IMR-90 (cell line): Measurements from ENCODE around the gene MBLAC2. TPM values are rescaled to one million over a fixed set of nuclear protein-coding genes. Genes with fewer than 3 reads are reported as not detected.

ENCODE experiments used
- ATAC-seq: fragments of 200-7000 bp; cut with Tn5 transposase; 2 replicates; pipeline ENCODE4 v1.9.1; 2020; ENCODE audit warnings: low read depth, mild to moderate bottlenecking, moderate library complexity
- BruUV-seq: library from RNA; stranded (reverse); fragments of 400-500 nt; replicated peaks from 2 replicates; lab custom pipeline; 2021; lab: Mats Ljungman, UMichigan
- CTCF ChIA-PET: fragments of 300-600 bp; formaldehyde crosslinking; extraction: SDS; loops from one replicate; lab custom pipeline; 2021; ENCODE audit warnings: antibody characterized with exemption; lab: Yijun Ruan, JAX
- POLR2A ChIA-PET: fragments of 300-600 bp; sonication (Branson Sonifier 250); formaldehyde crosslinking; loops from one replicate; lab custom pipeline; 2022; ENCODE audit warnings: antibody characterized with exemption; ENCODE audit not compliant: unreplicated experiment; lab: Charles Lee
- DNase-seq: peaks from one replicate; pipeline ENCODE4 v3.0.0; 2013
- H2AFZ ChIP-seq: replicated peaks from 2 replicates; pipeline ENCODE3; 2013; ENCODE audit warnings: low read length, mild to moderate bottlenecking; ENCODE audit not compliant: poor library complexity
- H2AK5ac ChIP-seq: 2 replicates; pipeline ENCODE4 v1.6.1; 2013; ENCODE audit warnings: low read depth, low read length, inconsistent platforms
- H2AK9ac ChIP-seq: replicated peaks from 2 replicates; pipeline ENCODE3; 2013; ENCODE audit warnings: mild to moderate bottlenecking, low read depth, low read length, moderate library complexity; ENCODE audit not compliant: poor library complexity
- H2BK120ac ChIP-seq: 2 replicates; pipeline ENCODE4 v1.6.1; 2013; ENCODE audit warnings: low read depth, low read length, inconsistent platforms
- H2BK15ac ChIP-seq: 3 replicates; pipeline ENCODE4 v1.6.1; 2013; ENCODE audit warnings: low read depth, low read length, inconsistent platforms
- H2BK20ac ChIP-seq: 2 replicates; pipeline ENCODE4 v1.6.1; 2013; ENCODE audit warnings: low read depth, mild to moderate bottlenecking, inconsistent platforms, low read length, moderate library complexity
- H2BK5ac ChIP-seq: 2 replicates; pipeline ENCODE4 v1.6.1; 2013; ENCODE audit warnings: mild to moderate bottlenecking, low read depth, low read length, inconsistent platforms; ENCODE audit not compliant: poor library complexity, severe bottlenecking
- H3K14ac ChIP-seq: replicated peaks from 2 replicates; pipeline ENCODE4 v1.6.1; 2013; ENCODE audit warnings: low read depth, low read length, inconsistent platforms
- H3K18ac ChIP-seq: 2 replicates; pipeline ENCODE4 v1.6.1; 2013; ENCODE audit warnings: low read depth, low read length, control low read depth
- H3K23ac ChIP-seq: 2 replicates; pipeline ENCODE4 v1.6.1; 2013; ENCODE audit warnings: low read depth, low read length, inconsistent platforms
- H3K27ac ChIP-seq: 2 replicates; pipeline ENCODE4 v1.5.1; 2013; ENCODE audit warnings: mild to moderate bottlenecking, control low read depth, low read length; ENCODE audit not compliant: insufficient read depth
- H3K27me3 ChIP-seq: 2 replicates; pipeline ENCODE4 v1.6.1; 2013; ENCODE audit warnings: low read length; ENCODE audit not compliant: control insufficient read depth, insufficient read depth
- H3K36me3 ChIP-seq: 2 replicates; pipeline ENCODE4 v1.6.1; 2013; ENCODE audit warnings: low read length, mixed read lengths; ENCODE audit not compliant: control insufficient read depth, insufficient read depth
- H3K4ac ChIP-seq: 2 replicates; pipeline ENCODE4 v1.6.1; 2013; ENCODE audit warnings: low read depth, low read length, inconsistent platforms
- H3K4me1 ChIP-seq: 2 replicates; pipeline ENCODE4 v1.6.1; 2013; ENCODE audit warnings: low read length, mixed read lengths; ENCODE audit not compliant: control insufficient read depth, insufficient read depth
- H3K4me2 ChIP-seq: 2 replicates; pipeline ENCODE4 v1.6.1; 2013; ENCODE audit warnings: low read depth, mild to moderate bottlenecking, control low read depth, low read length, moderate library complexity
- H3K4me3 ChIP-seq: 2 replicates; pipeline ENCODE4 v1.5.1; 2013; ENCODE audit warnings: low read depth, mild to moderate bottlenecking, control low read depth, low read length, moderate library complexity; ENCODE audit not compliant: insufficient read depth
- H3K56ac ChIP-seq: 2 replicates; pipeline ENCODE4 v1.6.1; 2013; ENCODE audit warnings: low read length, inconsistent platforms; ENCODE audit not compliant: insufficient read depth; ENCODE audit errors: extremely low read depth
- H3K79me1 ChIP-seq, 2 experiments: 2 replicates each; pipeline ENCODE4 v1.6.1; 2013; ENCODE audit warnings: low read length in 2 of 2, inconsistent platforms in 1 of 2, low read depth in 1 of 2
- H3K9ac ChIP-seq: 2 replicates; pipeline ENCODE4 v1.6.1; 2013; ENCODE audit warnings: low read depth, low read length, control low read depth
- H3K9me1 ChIP-seq: 2 replicates; pipeline ENCODE4 v1.6.1; 2013; ENCODE audit warnings: low read length, inconsistent platforms; ENCODE audit not compliant: insufficient read depth
- H3K9me3 ChIP-seq: 2 replicates; pipeline ENCODE4 v1.6.1; 2013; ENCODE audit warnings: low read length; ENCODE audit not compliant: control insufficient read depth, insufficient read depth
- H4K20me1 ChIP-seq: 2 replicates; pipeline ENCODE4 v1.6.1; 2013; ENCODE audit warnings: low read length, inconsistent platforms; ENCODE audit not compliant: insufficient read depth
- H4K5ac ChIP-seq: 2 replicates; pipeline ENCODE4 v1.6.1; 2013; ENCODE audit warnings: mild to moderate bottlenecking, low read depth, low read length, control low read depth
- H4K8ac ChIP-seq, 2 experiments: 2 replicates each; pipeline ENCODE4 v1.6.1; 2013; ENCODE audit warnings: low read depth in 2 of 2, low read length in 2 of 2, control low read depth in 1 of 2, inconsistent platforms in 1 of 2
- H4K91ac ChIP-seq: 2 replicates; pipeline ENCODE4 v1.6.1; 2013; ENCODE audit warnings: low read depth, low read length, inconsistent platforms; ENCODE audit not compliant: insufficient read depth
- BHLHE40 ChIP-seq: fragments of 150-350 bp; IDR thresholded peaks from 2 replicates; pipeline ENCODE4 v1.6.1; 2016; ENCODE audit warnings: mild to moderate bottlenecking, low read depth, low read length
- CHD1 ChIP-seq: IDR thresholded peaks from 2 replicates; pipeline ENCODE4 v1.6.1; 2012; ENCODE audit warnings: low read depth, low read length, improper control_type of control experiment
- FOS ChIP-seq: fragments of 150-350 bp; IDR thresholded peaks from 2 replicates; pipeline ENCODE4 v1.6.1; 2016; ENCODE audit warnings: low read depth, low read length
- MAZ ChIP-seq: IDR thresholded peaks from 2 replicates; pipeline ENCODE4 v1.6.1; 2012; ENCODE audit warnings: low read depth, mild to moderate bottlenecking, low read length, improper control_type of control experiment, moderate library complexity, borderline replicate concordance
- NFE2L2 ChIP-seq: fragments of 150-350 bp; IDR thresholded peaks from 2 replicates; pipeline ENCODE4 v1.6.1; 2016; ENCODE audit warnings: low read depth, mild to moderate bottlenecking, low read length
- RAD21 ChIP-seq: IDR thresholded peaks from 2 replicates; pipeline ENCODE4 v1.6.1; 2012; ENCODE audit warnings: low read length, improper control_type of control experiment
- RFX5 ChIP-seq: IDR thresholded peaks from 2 replicates; pipeline ENCODE4 v1.8.0; 2012; ENCODE audit warnings: low read depth, mild to moderate bottlenecking, low read length, moderate library complexity
- SMC3 ChIP-seq: fragments of 150-350 bp; IDR thresholded peaks from 2 replicates; pipeline ENCODE4 v1.6.1; 2016; ENCODE audit warnings: low read depth, mild to moderate bottlenecking, antibody characterized with exemption, low read length, moderate library complexity
- USF2 ChIP-seq: fragments of 150-350 bp; IDR thresholded peaks from 2 replicates; pipeline ENCODE4 v1.6.1; 2017; ENCODE audit warnings: mild to moderate bottlenecking, antibody characterized with exemption, low read length, low read depth
- WGBS, 2 experiments: methylation state at CpG; one replicate each; pipeline versions ENCODE4 v1.1.5 to v1.1.7; 2013; ENCODE audit warnings: missing lambda C conversion rate in 2 of 2; ENCODE audit not compliant: insufficient read length in 1 of 2; ENCODE audit errors: extremely low coverage in 2 of 2; 5-methylcytosine and 5-hydroxymethylcytosine counted together
- dilution Hi-C: fragments of 300-500 bp; cut with HindIII; formaldehyde crosslinking; loops from one replicate; pipeline ENCODE4 v1.14.3; 2018; ENCODE audit warnings: low sequenced_read_pairs; ENCODE audit not compliant: unreplicated experiment
- in situ Hi-C: fragments of 300-500 bp; cut with MboI; formaldehyde crosslinking; loops from 3 replicates; pipeline ENCODE4 v1.14.3; 2019; ENCODE audit warnings: low sequenced_read_pairs, inconsistent platforms, mixed read lengths
- intact Hi-C: fragments of 100-400 bp; cut with micrococcal nuclease; formaldehyde crosslinking; loops from 2 replicates; pipeline ENCODE4 v1.10.0; 2022
- polyA plus RNA-seq, 3 experiments: library from polyadenylated mRNA; depleted of rRNA; stranded (reverse); fragments of >200 nt; gene quantifications; 2 replicates each; pipeline ENCODE4 v1.2.3, GENCODE V29; 2012; ENCODE audit warnings: low replicate concordance in 1 of 3
- total RNA-seq: library from RNA; depleted of rRNA; stranded (reverse); fragments of >200 nt; gene quantifications from 2 replicates; pipeline ENCODE4 v1.2.3, GENCODE V29; 2012
- TF ChIP-seq, protein P1 (sequence below): conservative IDR thresholded peaks from 2 replicates; pipeline ENCODE4 v1.5.1; 2012; ENCODE audit warnings: mild to moderate bottlenecking, low read depth, low read length, improper control_type of control experiment
- TF ChIP-seq, protein P2 (sequence below): fragments of 150-350 bp; IDR thresholded peaks from 2 replicates; pipeline ENCODE4 v1.6.1; 2016; ENCODE audit warnings: low read depth, mild to moderate bottlenecking, low read length, moderate library complexity, borderline replicate concordance

Gene MBLAC2
- total and polyA plus RNA-seq, 2 of the 4 experiments (the other 2 are of a cell fraction): 3.0 to 3.2 TPM

GRCh38 chr5:90484540-90484939 is 10.0 kb upstream of the MBLAC2 start:
- Histone ChIP-seq H3K9ac (no peak overlapping the region), H3K4me1 (peaks cover 3% of the 10 kb centered on the region; the same call in 1 of the 2 replicates), H3K36me3 (no peaks in the 10 kb centered on the region), H3K56ac (no peak overlapping the region), H3K4ac (no peak overlapping the region), H2AK9ac (no peak overlapping the region), H4K91ac (no peak overlapping the region), H2BK5ac (no peak overlapping the region), H3K18ac (no peak overlapping the region), H2AK5ac (no peak overlapping the region), H3K79me1 (peaks cover 0 to 2% of the 10 kb centered on the region in 2 experiments; a peak in 1 of 4 replicates), H3K23ac (no peak overlapping the region), H2BK120ac (no peak overlapping the region), H4K5ac (no peak overlapping the region), H2BK15ac (no peak overlapping the region), H3K4me3 (no peak overlapping the region), H3K9me1 (no peaks in the 10 kb centered on the region; the same call in 1 of the 2 replicates), H2AFZ (peak overlapping the region; percentile 58), H2BK20ac (no peak overlapping the region), H3K14ac (peak overlapping the region; percentile 22; the same call in 1 of the 2 replicates), H4K20me1 (no peaks in the 10 kb centered on the region), H3K4me2 (peak overlapping the region; percentile 43; the same call in 1 of the 2 replicates), H4K8ac (peak overlapping the region in 1 of 2 experiments; percentile 39; a peak in 1 of 4 replicates), H3K27me3 (no peaks in the 10 kb centered on the region), H3K9me3 (no peaks in the 10 kb centered on the region), H3K27ac (no peak overlapping the region)
- intact Hi-C loops (no loop called here), in situ Hi-C loops (no loop called here), dilution Hi-C loops (no loop called here)
- BruUV-seq: no TSS peak
- ATAC-seq: peak; percentile 52
- no peak for TF ChIP-seq CHD1
- no peak for TF ChIP-seq FOS
- TF ChIP-seq, protein P1, sequence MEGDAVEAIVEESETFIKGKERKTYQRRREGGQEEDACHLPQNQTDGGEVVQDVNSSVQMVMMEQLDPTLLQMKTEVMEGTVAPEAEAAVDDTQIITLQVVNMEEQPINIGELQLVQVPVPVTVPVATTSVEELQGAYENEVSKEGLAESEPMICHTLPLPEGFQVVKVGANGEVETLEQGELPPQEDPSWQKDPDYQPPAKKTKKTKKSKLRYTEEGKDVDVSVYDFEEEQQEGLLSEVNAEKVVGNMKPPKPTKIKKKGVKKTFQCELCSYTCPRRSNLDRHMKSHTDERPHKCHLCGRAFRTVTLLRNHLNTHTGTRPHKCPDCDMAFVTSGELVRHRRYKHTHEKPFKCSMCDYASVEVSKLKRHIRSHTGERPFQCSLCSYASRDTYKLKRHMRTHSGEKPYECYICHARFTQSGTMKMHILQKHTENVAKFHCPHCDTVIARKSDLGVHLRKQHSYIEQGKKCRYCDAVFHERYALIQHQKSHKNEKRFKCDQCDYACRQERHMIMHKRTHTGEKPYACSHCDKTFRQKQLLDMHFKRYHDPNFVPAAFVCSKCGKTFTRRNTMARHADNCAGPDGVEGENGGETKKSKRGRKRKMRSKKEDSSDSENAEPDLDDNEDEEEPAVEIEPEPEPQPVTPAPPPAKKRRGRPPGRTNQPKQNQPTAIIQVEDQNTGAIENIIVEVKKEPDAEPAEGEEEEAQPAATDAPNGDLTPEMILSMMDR: no peak
- no peak for TF ChIP-seq RFX5
- TF ChIP-seq, protein P2, sequence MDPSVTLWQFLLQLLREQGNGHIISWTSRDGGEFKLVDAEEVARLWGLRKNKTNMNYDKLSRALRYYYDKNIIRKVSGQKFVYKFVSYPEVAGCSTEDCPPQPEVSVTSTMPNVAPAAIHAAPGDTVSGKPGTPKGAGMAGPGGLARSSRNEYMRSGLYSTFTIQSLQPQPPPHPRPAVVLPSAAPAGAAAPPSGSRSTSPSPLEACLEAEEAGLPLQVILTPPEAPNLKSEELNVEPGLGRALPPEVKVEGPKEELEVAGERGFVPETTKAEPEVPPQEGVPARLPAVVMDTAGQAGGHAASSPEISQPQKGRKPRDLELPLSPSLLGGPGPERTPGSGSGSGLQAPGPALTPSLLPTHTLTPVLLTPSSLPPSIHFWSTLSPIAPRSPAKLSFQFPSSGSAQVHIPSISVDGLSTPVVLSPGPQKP: no peak
- TF ChIP-seq BHLHE40: no peak
- no peak for TF ChIP-seq SMC3
- TF ChIP-seq MAZ: no peak
- no peak for TF ChIP-seq RAD21
- TF ChIP-seq NFE2L2: no peak
- TF ChIP-seq USF2: no peak
- CTCF ChIA-PET: no interaction called here
- POLR2A ChIA-PET: no interaction called here
- DNase-seq: peak; percentile 14
- no CpG with 5 or more reads among the region's 3 CpGs for WGBS, 2 experiments
